Retinal pigment epithelial cell (primary cell): Measurements from ENCODE around the gene MYORG.

ENCODE experiments used
- DNase-seq: peaks from one replicate; pipeline ENCODE4 v3.0.0-alpha.2; 2010; ENCODE audit warnings: low read depth
- H3K4me3 ChIP-seq: 2 replicates; pipeline ENCODE4 v1.5.1; 2011; ENCODE audit warnings: mild to moderate bottlenecking, low read length, control low read depth, moderate library complexity
- CTCF ChIP-seq: conservative IDR thresholded peaks from 2 replicates; pipeline ENCODE4 v1.5.1; 2011; ENCODE audit warnings: low read depth, low read length, control low read depth, inconsistent platforms

MYORG gene

GRCh38 chr9:34399729-34400128 is 23.0 kb upstream of the MYORG start:
- TF ChIP-seq CTCF: no peak
- no peak overlapping the region for H3K4me3 ChIP-seq
- no peak for DNase-seq

GRCh38 chr9:34398875-34399274 is 22.2 kb upstream of the MYORG start:
- H3K4me3 ChIP-seq: no peak overlapping the region
- no peak for TF ChIP-seq CTCF
- DNase-seq: no peak

GRCh38 chr9:34396276-34397214 is 19.8 kb upstream of the MYORG start:
- no peak overlapping the region for H3K4me3 ChIP-seq
- TF ChIP-seq CTCF: no peak
- no peak for DNase-seq

- DNase-seq: no peak
- no peak for TF ChIP-seq CTCF
Measured at GRCh38 chr9:34392511-34392910, 15.8 kb upstream of the MYORG start.

GRCh38 chr9:34387239-34387638 is 10.5 kb upstream of the MYORG start:
- no peak for TF ChIP-seq CTCF
- DNase-seq: no peak
- H3K4me3 ChIP-seq: no peak overlapping the region

More at GRCh38 chr9:34392511-34392910, 15.8 kb upstream of the MYORG start:
- no peak overlapping the region for H3K4me3 ChIP-seq

- no peak for DNase-seq
- H3K4me3 ChIP-seq: no peak overlapping the region
- TF ChIP-seq CTCF: no peak
Measured at GRCh38 chr9:34386656-34387055, 10.0 kb upstream of the MYORG start.
